Measurements from ENCODE around the gene MLYCD.

MLYCD gene

DNA sequence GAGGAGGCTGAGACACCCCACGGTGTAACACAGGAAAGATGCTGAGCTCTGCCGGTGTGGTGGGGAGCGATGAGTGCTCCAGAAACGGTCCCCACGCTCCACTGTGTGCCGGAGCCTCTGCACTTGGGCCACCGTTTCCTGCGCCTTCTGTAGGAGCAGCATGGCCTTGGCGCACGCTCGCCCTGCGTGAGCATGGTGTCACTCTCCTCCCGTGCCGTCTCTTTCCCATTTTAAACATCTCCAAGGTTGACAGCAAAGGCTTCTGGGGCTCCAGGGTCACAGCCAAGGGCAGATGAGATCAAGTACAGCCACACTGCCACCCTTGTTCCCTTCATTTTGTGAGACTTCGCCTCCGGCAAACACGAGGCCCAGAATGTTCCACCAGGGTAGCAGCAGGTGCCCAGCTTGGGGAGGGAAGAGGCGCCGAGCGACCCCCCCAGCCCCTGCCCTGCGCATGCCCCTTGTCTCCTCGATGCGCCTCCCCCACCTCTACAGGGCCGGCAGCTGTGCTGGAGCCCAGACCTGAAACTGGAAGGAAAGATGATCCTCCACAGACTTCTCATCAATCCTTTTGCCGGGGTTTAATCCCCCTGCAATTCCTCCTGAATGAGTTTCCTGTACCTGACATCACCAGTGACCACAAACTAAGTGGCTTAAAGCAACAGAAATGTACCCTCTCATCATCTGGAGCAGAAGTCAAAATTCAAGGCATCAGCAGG lies 34.2 kb downstream of the MLYCD start:
- no peak overlapping the region for H3K4me3 ChIP-seq (ENCODE audit: control insufficient read depth, low read depth, low read length)
- TF ChIP-seq CTCF (conservative IDR thresholded peaks at IDR 0.05; ENCODE audit: control insufficient read depth, insufficient read depth, low read depth, low read length) = no peak
- DNase-seq (ENCODE audit: low read depth) = peak; percentile 44

GRCh38 chr16:83933885-83934683 lies 35.2 kb downstream of the MLYCD start:
- no peak for TF ChIP-seq CTCF (conservative IDR thresholded peaks at IDR 0.05; ENCODE audit: control insufficient read depth, insufficient read depth, low read depth, low read length)
- H3K4me3 ChIP-seq (ENCODE audit: control insufficient read depth, low read depth, low read length) = no peak overlapping the region
- peak; percentile 67 for DNase-seq (ENCODE audit: low read depth)

GRCh38 chr16:83934684-83934977 lies 35.7 kb downstream of the MLYCD start:
- no peak for TF ChIP-seq CTCF (conservative IDR thresholded peaks at IDR 0.05; ENCODE audit: control insufficient read depth, insufficient read depth, low read depth, low read length)
- no peak overlapping the region for H3K4me3 ChIP-seq (ENCODE audit: control insufficient read depth, low read depth, low read length)
- no peak for DNase-seq (ENCODE audit: low read depth)

DNA sequence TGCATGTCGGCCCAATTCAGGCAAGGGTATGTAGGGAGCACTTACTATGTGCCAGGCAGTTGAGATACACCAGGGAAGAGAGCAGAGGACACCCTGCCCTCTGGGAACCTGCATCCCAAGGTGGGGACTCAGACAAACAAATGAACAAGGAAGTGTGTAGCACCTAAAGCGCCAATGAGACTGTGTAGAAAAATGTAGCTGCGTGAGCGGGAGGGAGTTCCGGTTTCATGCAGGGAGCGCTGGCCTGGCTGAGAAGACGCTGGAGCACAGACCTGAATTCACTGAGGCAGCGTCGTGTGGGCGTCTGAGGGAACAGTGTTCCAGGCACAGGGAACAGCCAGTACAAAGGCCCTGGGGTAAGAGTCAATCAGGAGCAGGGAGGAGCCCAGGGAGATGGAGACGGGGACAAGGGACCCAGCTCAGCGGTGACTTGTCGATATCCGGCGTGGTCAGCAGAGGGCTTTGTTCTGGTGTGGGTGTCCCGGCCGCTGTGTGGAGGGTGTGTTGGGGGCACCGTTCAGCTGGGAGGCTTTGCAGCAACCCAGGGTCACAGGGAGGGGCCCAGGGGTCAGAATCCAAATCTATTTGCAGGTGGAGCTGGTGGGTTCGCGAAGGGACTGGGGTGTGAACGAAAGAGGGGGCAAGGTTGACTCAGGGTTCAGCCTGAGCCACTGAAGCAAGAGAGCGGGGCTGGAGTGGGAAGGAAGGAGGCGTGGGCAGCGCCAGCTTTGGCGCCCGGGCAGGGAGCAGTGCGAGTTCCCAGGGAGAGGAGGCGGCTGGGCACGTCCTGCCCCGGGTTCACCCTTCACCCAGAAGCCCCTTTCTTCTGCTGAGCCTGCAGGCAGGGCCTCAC lies 36.3 kb downstream of the MLYCD start:
- DNase-seq (ENCODE audit: low read depth) = no peak
- no peak overlapping the region for H3K4me3 ChIP-seq (ENCODE audit: control insufficient read depth, low read depth, low read length)
- no peak for TF ChIP-seq CTCF (conservative IDR thresholded peaks at IDR 0.05; ENCODE audit: control insufficient read depth, insufficient read depth, low read depth, low read length)

DNA sequence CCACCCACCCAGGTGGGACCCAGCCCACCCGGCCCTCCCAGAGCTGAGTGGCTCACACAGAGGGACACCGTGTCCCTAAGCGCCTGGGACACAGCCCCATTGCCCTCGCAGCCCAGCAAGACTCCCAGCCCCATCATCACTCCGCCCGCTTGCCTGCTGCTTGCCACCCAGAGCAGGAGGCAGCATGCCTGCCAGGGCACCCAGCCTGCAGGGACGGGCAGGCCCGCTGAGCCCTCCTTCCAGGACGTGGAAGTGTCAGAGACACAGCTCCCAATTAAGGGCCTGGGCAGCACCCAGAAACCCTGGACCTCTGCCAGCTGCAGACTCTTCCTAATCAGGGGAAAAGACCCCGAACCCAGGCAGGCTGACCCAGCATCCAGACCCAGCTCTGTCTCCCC lies 36.9 kb downstream of the MLYCD start:
- H3K4me3 ChIP-seq (ENCODE audit: control insufficient read depth, low read depth, low read length) = no peak overlapping the region
- no peak for DNase-seq (ENCODE audit: low read depth)
- no peak for TF ChIP-seq CTCF (conservative IDR thresholded peaks at IDR 0.05; ENCODE audit: control insufficient read depth, insufficient read depth, low read depth, low read length)

DNA sequence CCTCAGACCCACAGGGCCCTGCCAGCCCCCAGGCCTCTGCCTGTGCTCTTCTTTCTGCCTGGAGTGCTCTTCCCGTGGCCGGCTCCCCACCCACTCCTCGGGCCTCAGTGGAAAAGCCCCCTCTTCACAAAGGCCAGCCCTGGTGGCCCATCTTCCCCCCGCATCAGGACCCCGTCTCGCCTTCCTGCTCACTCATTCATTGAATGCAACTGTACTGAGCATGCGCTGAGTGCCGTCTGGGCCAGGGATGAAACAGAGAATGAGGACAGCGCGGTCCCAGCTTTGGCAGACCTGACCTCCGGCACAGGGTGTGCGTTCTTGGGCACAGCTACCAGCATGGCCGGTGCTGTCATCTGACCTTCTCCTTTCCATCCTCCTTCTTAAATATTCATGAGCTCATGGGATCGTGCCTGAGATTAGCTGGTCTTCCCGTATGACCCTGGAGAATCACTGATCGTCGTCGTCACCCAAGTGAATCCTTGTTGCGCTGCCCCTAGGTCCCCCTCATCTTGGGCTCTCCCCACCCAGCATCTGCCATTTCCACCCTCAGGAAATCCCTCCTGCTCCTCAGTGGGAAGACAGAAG lies 37.8 kb downstream of the MLYCD start:
- H3K4me3 ChIP-seq (ENCODE audit: control insufficient read depth, low read depth, low read length) = no peak overlapping the region
- no peak for TF ChIP-seq CTCF (conservative IDR thresholded peaks at IDR 0.05; ENCODE audit: control insufficient read depth, insufficient read depth, low read depth, low read length)
- DNase-seq (ENCODE audit: low read depth) = no peak

Data from fibroblast of mammary gland (primary cell).